ENCODE measurements around the gene RASGEF1C.

RASGEF1C gene

GRCh38 chr5:180214870-180215770 lies 6.1 kb upstream of the RASGEF1C start:
- no peak overlapping the region for H3K4me3 ChIP-seq (ENCODE audit: low read depth, low read length)
- TF ChIP-seq CTCF (IDR thresholded peaks at IDR 0.05; ENCODE audit: low read depth, low read length): no peak
- no peaks in the 10 kb centered on the region for H3K27me3 ChIP-seq (ENCODE audit: insufficient read depth, low read depth, severe bottlenecking)
- H3K36me3 ChIP-seq: no peaks in the 10 kb centered on the region
- peak; percentile 50 for DNase-seq
- no peaks in the 10 kb centered on the region for H3K9me3 ChIP-seq (ENCODE audit: severe bottlenecking)
- H3K27ac ChIP-seq: no peak overlapping the region

GRCh38 chr5:180213657-180214207 lies 4.7 kb upstream of the RASGEF1C start:
- H3K4me3 ChIP-seq (ENCODE audit: low read depth, low read length): no peak overlapping the region
- no peak for TF ChIP-seq CTCF (IDR thresholded peaks at IDR 0.05; ENCODE audit: low read depth, low read length)
- no peaks in the 10 kb centered on the region for H3K9me3 ChIP-seq (ENCODE audit: severe bottlenecking)
- no peaks in the 10 kb centered on the region for H3K27me3 ChIP-seq (ENCODE audit: insufficient read depth, low read depth, severe bottlenecking)
- H3K27ac ChIP-seq: no peak overlapping the region
- no peaks in the 10 kb centered on the region for H3K36me3 ChIP-seq
- DNase-seq: no peak

- H3K9me3 ChIP-seq (ENCODE audit: severe bottlenecking): no peaks in the 10 kb centered on the region
- no peak overlapping the region for H3K27ac ChIP-seq
- H3K4me3 ChIP-seq (ENCODE audit: low read depth, low read length): no peak overlapping the region
- no peak for TF ChIP-seq CTCF (IDR thresholded peaks at IDR 0.05; ENCODE audit: low read depth, low read length)
- no peaks in the 10 kb centered on the region for H3K27me3 ChIP-seq (ENCODE audit: insufficient read depth, low read depth, severe bottlenecking)
- H3K36me3 ChIP-seq: no peaks in the 10 kb centered on the region
- DNase-seq: no peak
Measured at GRCh38 chr5:180213256-180213600, 4.2 kb upstream of the RASGEF1C start.

- no peak overlapping the region for H3K4me3 ChIP-seq (ENCODE audit: low read depth, low read length)
- no peak overlapping the region for H3K27ac ChIP-seq
- no peaks in the 10 kb centered on the region for H3K36me3 ChIP-seq
- no peaks in the 10 kb centered on the region for H3K27me3 ChIP-seq (ENCODE audit: insufficient read depth, low read depth, severe bottlenecking)
- H3K9me3 ChIP-seq (ENCODE audit: severe bottlenecking): no peaks in the 10 kb centered on the region
- no peak for DNase-seq
- no peak for TF ChIP-seq CTCF (IDR thresholded peaks at IDR 0.05; ENCODE audit: low read depth, low read length)
Measured at GRCh38 chr5:180212363-180213255, 3.6 kb upstream of the RASGEF1C start.

- Histone ChIP-seq H3K27ac (no peak overlapping the region), H3K36me3 (no peaks in the 10 kb centered on the region), H3K27me3 (ENCODE audit: insufficient read depth, low read depth, severe bottlenecking) (no peaks in the 10 kb centered on the region), H3K9me3 (ENCODE audit: severe bottlenecking) (no peaks in the 10 kb centered on the region), H3K4me3 (ENCODE audit: low read depth, low read length) (no peak overlapping the region)
- DNase-seq: no peak
- no peak for TF ChIP-seq CTCF (IDR thresholded peaks at IDR 0.05; ENCODE audit: low read depth, low read length)
Measured at GRCh38 chr5:180211761-180212035, 2.7 kb upstream of the RASGEF1C start.

Data from WERI-Rb-1 (cell line).